Parathyroid adenoma (tissue), 2 donors: ENCODE measurements around the gene RYR3.

Source experiments
- H2AFZ ChIP-seq: fragments of 300-600 bp; sonication (generic); one replicate; pipeline ENCODE4 v1.7.0; 2017; ENCODE audit warnings: antibody characterized with exemption, mild to moderate bottlenecking
- H3K27ac ChIP-seq: fragments of 300-600 bp; sonication (generic); one replicate; pipeline ENCODE4 v1.7.0; 2017
- H3K27me3 ChIP-seq: fragments of 300-600 bp; sonication (generic); one replicate; pipeline ENCODE4 v1.7.0; 2017; ENCODE audit warnings: low read length; ENCODE audit not compliant: control insufficient read depth, insufficient read depth
- H3K36me3 ChIP-seq: fragments of 300-600 bp; sonication (generic); one replicate; pipeline ENCODE4 v1.7.0; 2017; ENCODE audit warnings: low read length; ENCODE audit not compliant: control insufficient read depth, insufficient read depth
- H3K4me1 ChIP-seq: fragments of 300-600 bp; sonication (generic); one replicate; pipeline ENCODE4 v1.7.0; 2017; ENCODE audit warnings: control low read depth
- H3K4me2 ChIP-seq: fragments of 300-600 bp; sonication (generic); one replicate; pipeline ENCODE4 v1.7.0; 2017; ENCODE audit warnings: low read length
- H3K4me3 ChIP-seq: fragments of 300-600 bp; sonication (generic); one replicate; pipeline ENCODE4 v1.7.0; 2017; ENCODE audit warnings: low read depth, low read length
- H3K79me2 ChIP-seq: fragments of 300-600 bp; sonication (generic); one replicate; pipeline ENCODE4 v1.7.0; 2017; ENCODE audit warnings: control low read depth
- H3K9ac ChIP-seq: fragments of 300-600 bp; sonication (generic); one replicate; pipeline ENCODE4 v1.7.0; 2017; ENCODE audit warnings: mild to moderate bottlenecking
- H3K9me3 ChIP-seq: fragments of 300-600 bp; sonication (generic); one replicate; pipeline ENCODE4 v1.7.0; 2017; ENCODE audit warnings: low read length; ENCODE audit not compliant: control insufficient read depth
- TF ChIP-seq, protein P1 (sequence below): fragments of 300-600 bp; sonication (generic); IDR thresholded peaks from one replicate; pipeline ENCODE4 v1.7.0; 2017; ENCODE audit warnings: antibody characterized with exemption, mild to moderate bottlenecking
- donor health status: primary hyperparathyroidism.

Gene RYR3

GRCh38 chr15:33822479-33822878, 511.7 kb downstream of the RYR3 start:
- Histone ChIP-seq H3K27ac (no peak overlapping the region), H3K9me3 (no peaks in the 10 kb centered on the region), H3K4me1 (no peaks in the 10 kb centered on the region), H3K4me3 (no peak overlapping the region), H3K4me2 (no peak overlapping the region), H3K9ac (no peak overlapping the region), H3K79me2 (no peaks in the 10 kb centered on the region), H3K36me3 (no peaks in the 10 kb centered on the region), H2AFZ (no peak overlapping the region), H3K27me3 (no peaks in the 10 kb centered on the region)
- TF ChIP-seq, protein P1, sequence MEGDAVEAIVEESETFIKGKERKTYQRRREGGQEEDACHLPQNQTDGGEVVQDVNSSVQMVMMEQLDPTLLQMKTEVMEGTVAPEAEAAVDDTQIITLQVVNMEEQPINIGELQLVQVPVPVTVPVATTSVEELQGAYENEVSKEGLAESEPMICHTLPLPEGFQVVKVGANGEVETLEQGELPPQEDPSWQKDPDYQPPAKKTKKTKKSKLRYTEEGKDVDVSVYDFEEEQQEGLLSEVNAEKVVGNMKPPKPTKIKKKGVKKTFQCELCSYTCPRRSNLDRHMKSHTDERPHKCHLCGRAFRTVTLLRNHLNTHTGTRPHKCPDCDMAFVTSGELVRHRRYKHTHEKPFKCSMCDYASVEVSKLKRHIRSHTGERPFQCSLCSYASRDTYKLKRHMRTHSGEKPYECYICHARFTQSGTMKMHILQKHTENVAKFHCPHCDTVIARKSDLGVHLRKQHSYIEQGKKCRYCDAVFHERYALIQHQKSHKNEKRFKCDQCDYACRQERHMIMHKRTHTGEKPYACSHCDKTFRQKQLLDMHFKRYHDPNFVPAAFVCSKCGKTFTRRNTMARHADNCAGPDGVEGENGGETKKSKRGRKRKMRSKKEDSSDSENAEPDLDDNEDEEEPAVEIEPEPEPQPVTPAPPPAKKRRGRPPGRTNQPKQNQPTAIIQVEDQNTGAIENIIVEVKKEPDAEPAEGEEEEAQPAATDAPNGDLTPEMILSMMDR: no peak

DNA sequence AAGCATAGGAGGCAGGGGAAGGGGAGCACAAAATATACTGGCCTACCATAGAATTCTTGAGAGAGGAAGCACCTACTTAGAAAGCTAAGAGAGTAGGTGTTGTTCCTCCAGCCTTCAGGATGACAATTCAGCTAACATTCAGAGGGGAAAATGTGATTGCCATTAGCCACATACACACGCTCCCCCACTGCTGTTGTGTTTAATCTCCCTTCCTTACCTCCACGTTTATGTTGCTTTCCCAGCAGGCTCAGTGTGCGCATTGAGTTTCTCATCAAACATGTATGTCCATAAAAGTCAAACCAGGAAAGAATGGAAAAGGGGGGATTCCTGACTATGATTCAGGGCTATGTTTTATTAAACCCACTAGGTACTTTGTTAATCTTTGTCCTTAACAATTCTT, 512.4 kb downstream of the RYR3 start:
- Histone ChIP-seq H3K36me3 (no peaks in the 10 kb centered on the region), H3K4me2 (no peak overlapping the region), H3K9ac (no peak overlapping the region), H3K4me1 (no peaks in the 10 kb centered on the region), H3K9me3 (no peaks in the 10 kb centered on the region), H2AFZ (no peak overlapping the region), H3K4me3 (no peak overlapping the region), H3K27me3 (no peaks in the 10 kb centered on the region), H3K27ac (no peak overlapping the region), H3K79me2 (no peaks in the 10 kb centered on the region)
- TF ChIP-seq, protein P1: no peak

DNA sequence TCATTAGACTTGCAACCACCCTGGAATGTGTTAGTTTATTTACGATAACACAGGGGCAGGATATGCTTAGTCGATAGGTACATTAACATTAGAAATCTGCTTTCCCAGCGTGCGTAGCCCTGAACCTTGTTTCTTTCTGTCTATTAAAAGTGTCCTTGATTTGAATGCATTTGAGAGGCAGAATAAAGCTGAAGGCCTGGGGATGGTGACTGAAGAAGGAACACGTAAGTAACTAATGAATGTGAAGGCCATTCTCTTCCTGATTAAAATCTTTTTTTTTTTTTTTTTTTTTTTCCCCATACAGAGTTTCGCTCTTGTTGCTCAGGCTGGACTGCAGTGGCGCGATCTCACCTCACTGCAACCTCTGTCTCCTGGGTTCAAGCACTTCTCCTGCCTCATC, 514.7 kb downstream of the RYR3 start:
- TF ChIP-seq, protein P1: no peak
- Histone ChIP-seq H3K9ac (no peak overlapping the region), H3K27ac (no peak overlapping the region)

GRCh38 chr15:33826201-33826600, 515.4 kb downstream of the RYR3 start:
- no peaks in the 10 kb centered on the region for H3K27me3 ChIP-seq
- H3K9me3 ChIP-seq: no peaks in the 10 kb centered on the region
- H3K9ac ChIP-seq: no peak overlapping the region
- no peak overlapping the region for H2AFZ ChIP-seq
- TF ChIP-seq, protein P1: no peak
- H3K4me1 ChIP-seq: no peaks in the 10 kb centered on the region
- no peaks in the 10 kb centered on the region for H3K79me2 ChIP-seq
- no peaks in the 10 kb centered on the region for H3K36me3 ChIP-seq
- no peak overlapping the region for H3K4me3 ChIP-seq
- no peak overlapping the region for H3K27ac ChIP-seq
- no peak overlapping the region for H3K4me2 ChIP-seq

More for the DNA sequence above, 514.7 kb downstream of the RYR3 start:
- Histone ChIP-seq H3K27me3 (no peaks in the 10 kb centered on the region), H3K4me2 (no peak overlapping the region), H2AFZ (no peak overlapping the region), H3K4me1 (no peaks in the 10 kb centered on the region), H3K4me3 (no peak overlapping the region), H3K79me2 (no peaks in the 10 kb centered on the region), H3K9me3 (no peaks in the 10 kb centered on the region), H3K36me3 (no peaks in the 10 kb centered on the region)

GRCh38 chr15:33830351-33830750, 519.6 kb downstream of the RYR3 start:
- TF ChIP-seq, protein P1: no peak
- H3K79me2 ChIP-seq: no peaks in the 10 kb centered on the region
- H3K4me2 ChIP-seq: no peak overlapping the region
- no peak overlapping the region for H3K9ac ChIP-seq
- no peaks in the 10 kb centered on the region for H3K36me3 ChIP-seq
- no peaks in the 10 kb centered on the region for H3K4me1 ChIP-seq
- no peak overlapping the region for H3K4me3 ChIP-seq
- no peak overlapping the region for H2AFZ ChIP-seq
- H3K27me3 ChIP-seq: no peaks in the 10 kb centered on the region
- no peak overlapping the region for H3K27ac ChIP-seq
- H3K9me3 ChIP-seq: no peaks in the 10 kb centered on the region
